NCI-H1694 (cell line): ENCODE results near the gene FYTTD1.

Experiments
- DNase-seq: peaks from one replicate; lab custom pipeline; 2025; lab: John Stamatoyannopoulos, UW

Gene FYTTD1

DNA sequence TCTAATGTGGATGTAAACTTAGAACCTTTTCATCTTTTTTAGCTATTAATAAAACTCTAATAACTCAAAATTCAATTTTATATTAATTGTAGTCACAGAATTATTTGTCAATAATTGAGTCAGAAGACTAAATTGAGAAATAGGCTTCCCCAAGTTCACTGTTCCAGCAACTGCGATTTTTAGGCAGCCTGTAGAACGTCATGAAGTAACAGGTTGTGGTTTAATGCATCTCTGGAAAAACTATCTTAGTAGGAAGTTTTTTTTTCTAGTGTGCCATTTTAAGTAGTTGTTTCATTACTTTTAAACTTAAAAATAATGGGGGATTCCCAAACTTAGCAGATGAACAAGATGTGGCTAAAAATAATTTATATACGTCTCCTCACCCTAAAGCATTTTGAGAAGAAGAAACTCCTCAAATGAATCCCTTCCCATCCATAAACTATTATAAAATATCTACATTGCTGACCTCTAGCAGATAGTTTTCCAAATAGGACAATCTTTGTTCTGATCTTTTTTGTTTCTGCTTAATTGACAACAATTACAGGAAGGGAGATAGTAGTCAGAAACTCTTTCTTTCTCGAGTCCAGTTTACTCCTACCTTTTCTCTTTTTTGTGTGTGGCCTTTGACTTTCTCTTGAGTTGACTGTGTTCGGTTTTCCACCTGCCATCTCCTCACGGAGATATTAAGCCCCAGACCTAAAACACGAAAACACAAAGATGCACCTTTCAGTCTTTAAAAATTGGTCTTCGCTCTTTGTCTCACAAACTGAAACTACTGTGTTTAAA, 84.4 kb downstream of the FYTTD1 start:
- no peak for DNase-seq

DNA sequence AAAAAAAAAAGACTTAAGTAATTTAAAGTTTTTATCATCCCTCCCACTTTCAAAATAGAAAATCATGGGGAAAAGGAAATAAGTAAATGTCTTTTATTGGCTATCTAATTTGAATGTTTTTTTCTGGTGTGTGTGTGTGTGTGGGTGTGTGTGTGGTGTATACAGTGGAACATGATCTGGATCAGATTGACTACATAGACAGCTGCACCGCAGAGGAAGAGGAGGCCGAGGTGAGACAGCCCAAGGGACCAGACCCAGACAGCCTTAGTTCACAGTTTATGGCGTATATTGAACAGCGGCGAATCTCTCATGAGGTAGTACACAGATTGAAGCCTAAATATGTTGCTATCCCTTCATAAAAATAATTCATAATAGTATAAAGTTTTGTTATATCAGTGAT, 85.8 kb downstream of the FYTTD1 start:
- DNase-seq = no peak

DNA sequence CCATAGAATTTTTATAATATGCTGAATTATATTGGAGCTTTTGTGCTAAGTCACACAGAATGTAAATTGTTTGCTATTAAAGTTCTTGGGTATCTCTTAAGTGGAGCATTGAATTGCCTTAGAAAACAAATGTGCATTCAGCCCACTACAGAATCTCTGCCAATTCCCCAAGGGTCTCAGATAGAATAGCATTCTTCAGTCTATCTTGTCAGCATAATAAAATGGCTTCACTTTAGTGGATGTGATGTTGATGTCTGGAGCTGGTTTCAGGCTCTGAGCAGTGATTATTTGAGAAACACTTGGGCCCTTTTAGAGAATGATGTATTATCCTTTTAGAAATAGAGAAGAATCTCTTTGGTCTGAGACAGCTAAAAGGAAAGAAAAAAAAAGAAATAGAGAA, 86.6 kb downstream of the FYTTD1 start:
- no peak for DNase-seq
